Mesenchymal stem cell (in vitro differentiated cells and primary cell): ENCODE data around the gene TCF4.

ENCODE experiments used
- DNase-seq: peaks from one replicate; pipeline ENCODE4 v3.0.0-alpha.2; 2013
- H2AFZ ChIP-seq: one replicate; pipeline ENCODE4 v1.6.1; 2013; ENCODE audit warnings: low read depth, mild to moderate bottlenecking, control low read depth, inconsistent platforms, low read length, moderate library complexity
- H2AK5ac ChIP-seq: 2 replicates; pipeline ENCODE4 v1.6.1; 2013; ENCODE audit warnings: low read length, moderate library complexity, mild to moderate bottlenecking, inconsistent platforms; ENCODE audit not compliant: severe bottlenecking
- H2BK120ac ChIP-seq: one replicate; pipeline ENCODE4 v1.6.1; 2013; ENCODE audit warnings: low read depth, mild to moderate bottlenecking, inconsistent platforms, low read length, moderate library complexity
- H2BK12ac ChIP-seq, 2 experiments: one replicate each; pipeline ENCODE4 v1.6.1; 2013; ENCODE audit warnings: inconsistent platforms in 2 of 2, low read length in 2 of 2, mild to moderate bottlenecking in 2 of 2, moderate library complexity in 2 of 2, control low read depth in 1 of 2
- H2BK15ac ChIP-seq: one replicate; pipeline ENCODE4 v1.6.1; 2013; ENCODE audit warnings: mild to moderate bottlenecking, low read depth, inconsistent platforms; ENCODE audit not compliant: poor library complexity, severe bottlenecking
- H2BK5ac ChIP-seq: 2 replicates; pipeline ENCODE4 v1.6.1; 2013; ENCODE audit warnings: low read depth, mild to moderate bottlenecking, low read length, control low read depth, inconsistent platforms; ENCODE audit not compliant: poor library complexity, severe bottlenecking
- H3K14ac ChIP-seq, 2 experiments: one replicate each; pipeline ENCODE4 v1.6.1; 2013; ENCODE audit warnings: inconsistent platforms in 2 of 2, low read length in 2 of 2, control low read depth in 1 of 2, mild to moderate bottlenecking in 1 of 2, moderate library complexity in 1 of 2
- H3K18ac ChIP-seq, 2 experiments: one replicate each; pipeline ENCODE4 v1.6.1; 2013; ENCODE audit warnings: inconsistent platforms in 2 of 2, low read length in 2 of 2, control low read depth in 1 of 2, low read depth in 1 of 2, mild to moderate bottlenecking in 1 of 2
- H3K23ac ChIP-seq, 2 experiments: one replicate each; pipeline ENCODE4 v1.6.1; 2013; ENCODE audit warnings: inconsistent platforms in 2 of 2, low read length in 2 of 2, mild to moderate bottlenecking in 2 of 2, moderate library complexity in 2 of 2, control low read depth in 1 of 2
- H3K27ac ChIP-seq: 2 replicates; pipeline ENCODE4 v1.5.1; 2013; ENCODE audit warnings: mild to moderate bottlenecking, moderate library complexity, low read length, control low read depth, inconsistent platforms; ENCODE audit not compliant: poor library complexity, severe bottlenecking
- H3K27me3 ChIP-seq, 2 experiments: 2 replicates each; pipeline versions ENCODE4 v1.6.1 to v1.7.0; 2013; ENCODE audit warnings: low read length in 2 of 2, mild to moderate bottlenecking in 2 of 2, moderate library complexity in 2 of 2, control low read depth in 1 of 2, inconsistent platforms in 1 of 2; ENCODE audit not compliant: control insufficient read depth in 1 of 2, insufficient read depth in 1 of 2
- H3K36me3 ChIP-seq, 2 experiments: 2 replicates each; pipeline versions ENCODE4 v1.6.1 to v1.7.0; 2013; ENCODE audit warnings: low read length in 2 of 2, control low read depth in 1 of 2, inconsistent platforms in 1 of 2, low read depth in 1 of 2, mild to moderate bottlenecking in 1 of 2; ENCODE audit not compliant: insufficient read depth in 2 of 2, control insufficient read depth in 1 of 2
- H3K4ac ChIP-seq, 2 experiments: one replicate each; pipeline ENCODE4 v1.6.1; 2013; ENCODE audit warnings: inconsistent platforms in 2 of 2, low read length in 2 of 2, mild to moderate bottlenecking in 2 of 2, moderate library complexity in 2 of 2, control low read depth in 1 of 2, low read depth in 1 of 2
- H3K4me1 ChIP-seq: 2 replicates; pipeline ENCODE4 v1.6.1; 2013; ENCODE audit warnings: low read depth, low read length, control low read depth; ENCODE audit not compliant: control insufficient read depth, insufficient read depth
- H3K4me2 ChIP-seq: 2 replicates; pipeline ENCODE4 v1.6.1; 2013; ENCODE audit warnings: low read length, mild to moderate bottlenecking, inconsistent platforms; ENCODE audit not compliant: poor library complexity, severe bottlenecking
- H3K4me3 ChIP-seq, 2 experiments: 2 replicates each; pipeline versions ENCODE4 v1.5.1 to v1.7.0; 2013; ENCODE audit warnings: low read length in 2 of 2, mild to moderate bottlenecking in 2 of 2, control low read depth in 1 of 2, low read depth in 1 of 2; ENCODE audit not compliant: insufficient read depth in 1 of 2
- H3K79me1 ChIP-seq: replicated peaks from 2 replicates; pipeline ENCODE4 v1.6.1; 2013; ENCODE audit warnings: mild to moderate bottlenecking, control low read depth, low read length, inconsistent platforms; ENCODE audit not compliant: poor library complexity, severe bottlenecking
- H3K9ac ChIP-seq: 2 replicates; pipeline ENCODE4 v1.7.0; 2013; ENCODE audit warnings: mild to moderate bottlenecking, low read length, moderate library complexity
- H3K9me3 ChIP-seq: 2 replicates; pipeline ENCODE4 v1.7.0; 2013; ENCODE audit warnings: mild to moderate bottlenecking, low read length; ENCODE audit not compliant: control insufficient read depth
- H4K8ac ChIP-seq: one replicate; pipeline ENCODE4 v1.6.1; 2013; ENCODE audit warnings: inconsistent platforms, mild to moderate bottlenecking, low read length, moderate library complexity
- H4K91ac ChIP-seq: one replicate; pipeline ENCODE4 v1.6.1; 2013; ENCODE audit warnings: mild to moderate bottlenecking, low read length, inconsistent platforms
- WGBS: methylation state at CpG from one replicate; pipeline ENCODE4 v1.1.7; 2013; ENCODE audit warnings: mixed read lengths; 5-methylcytosine and 5-hydroxymethylcytosine counted together

TCF4 gene

DNA sequence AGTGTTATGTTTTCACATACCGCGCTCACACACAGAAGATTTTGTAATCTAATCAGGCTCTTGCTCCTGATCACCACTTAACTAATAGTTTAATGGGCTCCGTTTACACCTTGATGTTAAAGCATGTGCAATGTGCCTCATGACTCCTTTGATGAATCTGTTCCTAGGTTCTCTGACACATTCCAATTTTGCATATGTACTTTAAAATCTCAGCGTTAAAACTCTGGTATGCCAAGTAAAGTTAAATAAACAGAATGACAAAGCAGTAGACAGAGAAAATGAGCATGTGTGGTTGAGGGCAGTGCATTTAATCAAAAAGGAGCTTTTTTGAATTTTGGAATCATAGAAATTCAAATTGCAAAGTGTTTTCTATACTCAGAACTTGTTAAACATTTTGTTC is 96.4 kb downstream of the TCF4 start:
- H3K4me3 ChIP-seq: no peak overlapping the region
- no peaks in the 10 kb centered on the region for H3K9me3 ChIP-seq
- H2AFZ ChIP-seq: no peak overlapping the region
- 66% methylated on average over 4 of the region's 4 CpGs for WGBS
- peaks cover 15% of the 10 kb centered on the region for H3K79me1 ChIP-seq
- no peak for DNase-seq
- no peaks in the 10 kb centered on the region for H3K27me3 ChIP-seq
- H2BK5ac ChIP-seq: no peak overlapping the region
- H2AK5ac ChIP-seq: no peak overlapping the region
- no peak overlapping the region for H3K4ac ChIP-seq
- H3K23ac ChIP-seq: no peak overlapping the region
- no peak overlapping the region for H2BK15ac ChIP-seq
- H2BK12ac ChIP-seq: no peak overlapping the region
- no peak overlapping the region for H3K14ac ChIP-seq
- no peaks in the 10 kb centered on the region for H3K4me1 ChIP-seq
- H3K27ac ChIP-seq: no peak overlapping the region
- no peaks in the 10 kb centered on the region for H3K36me3 ChIP-seq
- H2BK120ac ChIP-seq: no peak overlapping the region
- no peak overlapping the region for H4K91ac ChIP-seq
- H3K18ac ChIP-seq: no peak overlapping the region
- no peak overlapping the region for H3K9ac ChIP-seq
- no peak overlapping the region for H3K4me2 ChIP-seq
- H4K8ac ChIP-seq: no peak overlapping the region

GRCh38 chr18:55489034-55489986 is 98.7 kb downstream of the TCF4 start:
- Histone ChIP-seq H2AK5ac (no peak overlapping the region), H2BK12ac (peak overlapping the region in 1 of 2 experiments; percentile 58)
- 47% methylated on average over 7 of the region's 10 CpGs for WGBS

GRCh38 chr18:55488473-55488872 is 99.5 kb downstream of the TCF4 start:
- H3K27me3 ChIP-seq: no peaks in the 10 kb centered on the region
- no peak overlapping the region for H3K18ac ChIP-seq
- H3K36me3 ChIP-seq: peaks cover 0 to 2% of the 10 kb centered on the region in 2 experiments
- H2AK5ac ChIP-seq: no peak overlapping the region
- H2AFZ ChIP-seq: no peak overlapping the region
- H2BK15ac ChIP-seq: no peak overlapping the region
- no peak overlapping the region for H4K91ac ChIP-seq
- H3K14ac ChIP-seq: no peak overlapping the region
- no peaks in the 10 kb centered on the region for H3K9me3 ChIP-seq
- H3K23ac ChIP-seq: no peak overlapping the region
- H3K9ac ChIP-seq: no peak overlapping the region
- peaks cover 20% of the 10 kb centered on the region for H3K79me1 ChIP-seq
- no peak overlapping the region for H4K8ac ChIP-seq
- no peak overlapping the region for H2BK5ac ChIP-seq
- peak overlapping the region in 1 of 2 experiments; percentile 26 for H3K4ac ChIP-seq
- no peak for DNase-seq
- no peak overlapping the region for H2BK120ac ChIP-seq
- H3K4me3 ChIP-seq: no peak overlapping the region
- no peak overlapping the region for H3K4me2 ChIP-seq
- H3K27ac ChIP-seq: no peak overlapping the region
- 17% methylated on average over 1 of the region's 2 CpGs for WGBS
- H3K4me1 ChIP-seq: no peaks in the 10 kb centered on the region
- peak overlapping the region; percentile 11 to 49 for H2BK12ac ChIP-seq

More at GRCh38 chr18:55489034-55489986, 98.7 kb downstream of the TCF4 start:
- H3K18ac ChIP-seq: peak overlapping the region; percentile 24 to 79
- no peaks in the 10 kb centered on the region for H3K36me3 ChIP-seq
- no peak overlapping the region for H2AFZ ChIP-seq
- H2BK15ac ChIP-seq: no peak overlapping the region
- H3K4me3 ChIP-seq: no peak overlapping the region
- H3K27me3 ChIP-seq: no peaks in the 10 kb centered on the region
- no peak overlapping the region for H3K4me2 ChIP-seq
- H3K79me1 ChIP-seq: peaks cover 20% of the 10 kb centered on the region
- no peak overlapping the region for H4K91ac ChIP-seq
- DNase-seq: peak; percentile 39
- H3K9me3 ChIP-seq: no peaks in the 10 kb centered on the region
- H3K9ac ChIP-seq: no peak overlapping the region
- H3K14ac ChIP-seq: no peak overlapping the region
- peak overlapping the region in 1 of 2 experiments; percentile 19 for H3K23ac ChIP-seq
- H3K4me1 ChIP-seq: no peaks in the 10 kb centered on the region
- H2BK120ac ChIP-seq: no peak overlapping the region
- H4K8ac ChIP-seq: no peak overlapping the region
- H3K27ac ChIP-seq: no peak overlapping the region
- H3K4ac ChIP-seq: peak overlapping the region in 1 of 2 experiments; percentile 11
- H2BK5ac ChIP-seq: no peak overlapping the region

DNA sequence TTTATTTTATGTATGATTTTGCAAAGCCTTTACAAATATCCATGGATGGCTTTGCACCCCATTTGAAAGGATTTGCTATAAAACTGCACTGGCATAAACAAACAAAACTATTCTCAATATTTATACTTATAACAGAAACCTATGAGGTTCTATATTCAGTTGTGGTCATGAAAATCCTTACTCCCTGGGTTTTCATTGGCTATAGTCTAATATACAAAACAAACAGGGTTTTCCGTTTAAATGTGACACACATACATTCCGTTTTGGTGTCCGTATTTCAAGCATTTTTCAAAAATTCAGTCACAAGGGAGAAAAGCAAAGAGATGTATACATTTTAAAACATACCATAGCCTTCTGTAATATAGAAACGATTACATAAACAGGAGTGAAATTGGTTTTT is 100.0 kb downstream of the TCF4 start:
- Histone ChIP-seq H2AK5ac (no peak overlapping the region), H4K91ac (no peak overlapping the region)
- 90% methylated on average over 3 of the region's 4 CpGs for WGBS

More for the DNA sequence above, 100.0 kb downstream of the TCF4 start:
- Histone ChIP-seq H2BK5ac (no peak overlapping the region), H3K14ac (no peak overlapping the region), H3K23ac (no peak overlapping the region), H3K9ac (no peak overlapping the region), H3K4me1 (no peaks in the 10 kb centered on the region), H3K27me3 (no peaks in the 10 kb centered on the region), H2BK15ac (no peak overlapping the region), H3K18ac (no peak overlapping the region), H3K4me2 (no peak overlapping the region), H3K9me3 (no peaks in the 10 kb centered on the region), H3K4me3 (no peak overlapping the region), H3K36me3 (peaks cover 0 to 4% of the 10 kb centered on the region in 2 experiments), H2BK12ac (no peak overlapping the region), H3K79me1 (peaks cover 20% of the 10 kb centered on the region), H4K8ac (no peak overlapping the region), H2AFZ (no peak overlapping the region), H3K27ac (no peak overlapping the region), H2BK120ac (no peak overlapping the region), H3K4ac (no peak overlapping the region)
- no peak for DNase-seq
